T-cell (primary cell): ENCODE results near the gene ABHD3. TPM values are rescaled to one million over a fixed set of nuclear protein-coding genes. Genes with fewer than 3 reads are reported as not detected.
"Not testable (repeated sequence)": the region's sequence is repeated elsewhere in the genome, so short reads cannot be mapped to it uniquely, and the experiment has no call there.

ENCODE experiments used
- ATAC-seq, 4 experiments: fragments of 200-7000 bp in 3 of 4; fragments of 150-1000 bp in 1 of 4; cut with Tn5 transposase; replicated peaks in 1 of 4; 1 replicate in 3 of 4; 2 replicates in 1 of 4; pipeline ENCODE4 v1.10.0; 2021; ENCODE audit warnings: moderate library complexity in 3 of 4, mild to moderate bottlenecking in 2 of 4, moderate number of reproducible peaks in 1 of 4
- CTCF ChIA-PET, 2 donors: fragments of 300-600 bp; sonication (Branson Sonifier 250); formaldehyde crosslinking; loops; one replicate each; lab custom pipeline; 2022; ENCODE audit warnings: antibody characterized with exemption in 2 of 2; lab: Charles Lee
- POLR2A ChIA-PET, 2 donors: fragments of 300-600 bp; sonication (Branson Sonifier 250); formaldehyde crosslinking; loops; one replicate each; lab custom pipeline; 2022; ENCODE audit warnings: antibody characterized with exemption in 2 of 2; lab: Charles Lee
- DNase-seq, 35 experiments: peaks; one replicate each; pipeline versions ENCODE4 v3.0.0 to v3.0.0-alpha.2; 2013 to 2023
- H3K27ac ChIP-seq: one replicate; pipeline ENCODE4 v1.5.1; 2013; ENCODE audit warnings: low read length
- H3K27me3 ChIP-seq, 2 experiments: replicated peaks in 1 of 2; 1 replicate in 1 of 2; 2 replicates in 1 of 2; pipeline versions ENCODE4 v1.6.1 to v1.7.0; 2013; ENCODE audit warnings: low read length in 1 of 2, mixed read lengths in 1 of 2; ENCODE audit not compliant: control insufficient read depth in 2 of 2, insufficient read depth in 2 of 2; ENCODE audit errors: extremely low read depth in 1 of 2
- H3K36me3 ChIP-seq, 2 donors: 1 replicate in 1 of 2; 2 replicates in 1 of 2; pipeline versions ENCODE4 v1.6.1 to v1.7.0; 2013; ENCODE audit warnings: low read length in 1 of 2; ENCODE audit not compliant: control insufficient read depth in 2 of 2, insufficient read depth in 1 of 2; ENCODE audit errors: extremely low read depth in 1 of 2
- H3K4me1 ChIP-seq, 2 experiments: 1 replicate in 1 of 2; 2 replicates in 1 of 2; pipeline versions ENCODE4 v1.6.1 to v1.7.0; 2013; ENCODE audit warnings: low read length in 2 of 2, mixed read lengths in 1 of 2; ENCODE audit not compliant: insufficient read depth in 2 of 2, control insufficient read depth in 1 of 2; ENCODE audit errors: extremely low read depth in 1 of 2
- H3K4me3 ChIP-seq, 2 donors: 1 replicate in 1 of 2; 2 replicates in 1 of 2; pipeline versions ENCODE4 v1.5.1 to v1.7.0; 2013; ENCODE audit warnings: mild to moderate bottlenecking in 2 of 2, low read length in 1 of 2, moderate library complexity in 1 of 2; ENCODE audit not compliant: control insufficient read depth in 1 of 2; ENCODE audit errors: extremely low read depth in 1 of 2
- H3K9me3 ChIP-seq: 2 replicates; pipeline ENCODE4 v1.7.0; 2013
- H3K27ac Mint-ChIP-seq, 2 donors: one replicate each; pipeline ENCODE4 v1.8.0; 2020 to 2021; ENCODE audit warnings: mild to moderate bottlenecking in 2 of 2, mixed read lengths in 2 of 2
- H3K27me3 Mint-ChIP-seq, 2 donors: one replicate each; pipeline ENCODE4 v1.8.0; 2021 to 2022; ENCODE audit warnings: mixed read lengths in 2 of 2
- H3K36me3 Mint-ChIP-seq: one replicate; pipeline ENCODE4 v1.8.0; 2021; ENCODE audit warnings: mixed read lengths
- H3K4me1 Mint-ChIP-seq, 3 donors: one replicate each; pipeline ENCODE4 v1.8.0; 2020 to 2022; ENCODE audit warnings: mixed read lengths in 3 of 3, mild to moderate bottlenecking in 1 of 3
- H3K4me3 Mint-ChIP-seq, 3 donors: one replicate each; pipeline ENCODE4 v1.8.0; 2020 to 2022; ENCODE audit warnings: mild to moderate bottlenecking in 3 of 3, mixed read lengths in 3 of 3, moderate library complexity in 3 of 3
- H3K9me3 Mint-ChIP-seq, 3 donors: one replicate each; pipeline ENCODE4 v1.8.0; 2020 to 2022; ENCODE audit warnings: mixed read lengths in 3 of 3
- WGBS: methylation state at CpG from one replicate; pipeline ENCODE4 v1.1.5; 2013; ENCODE audit warnings: missing lambda C conversion rate; ENCODE audit not compliant: insufficient coverage; 5-methylcytosine and 5-hydroxymethylcytosine counted together
- total RNA-seq, 35 experiments: library from RNA in 6 of 35; stranded (reverse) in 6 of 35; fragments of 120-200 nt in 1 of 35; gene quantifications; one replicate each; pipeline versions ENCODE4 v1.2.1 to v1.2.4 and lab custom pipeline; 2013 to 2026

Gene ABHD3
- total RNA-seq, 5 donors from 2014 or later (not counting 1 experiment from before 2014, with no cell fraction given), result 33.1 to 42.4 (median 42.1) TPM

DNA sequence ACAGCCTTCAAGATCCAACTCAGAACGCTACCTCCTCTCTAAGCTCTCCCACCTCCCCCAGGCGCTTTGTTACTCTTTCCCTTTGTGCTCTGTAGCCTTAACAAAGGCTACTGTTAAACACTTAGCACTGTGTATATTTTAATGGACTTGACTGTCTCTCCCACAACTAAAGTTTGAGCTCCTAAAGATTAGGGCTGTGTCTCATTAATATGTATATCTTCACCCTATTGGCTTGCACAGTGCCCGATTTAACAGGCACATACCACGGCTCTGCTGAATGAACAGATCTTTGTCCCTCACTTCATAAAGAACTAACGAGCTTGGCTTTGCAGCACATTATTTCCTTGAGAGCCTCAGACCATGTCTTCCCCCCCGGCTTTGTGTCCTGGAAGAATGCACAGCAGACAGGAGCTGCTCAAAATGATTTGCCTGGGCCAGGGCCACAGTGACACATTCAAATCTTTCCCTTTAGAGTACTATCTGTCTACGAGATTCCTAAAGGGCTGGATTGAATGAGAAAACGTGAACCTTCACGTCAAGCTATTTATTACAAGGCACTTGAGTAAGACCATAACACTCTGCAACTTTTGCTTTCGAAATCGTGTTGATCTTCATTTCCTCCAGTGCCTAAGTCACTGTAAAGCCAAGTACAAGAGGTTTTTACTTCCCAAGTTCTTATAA is 22.1 kb downstream of the ABHD3 start:
- no peaks in the 10 kb centered on the region for H3K9me3 ChIP-seq
- WGBS, result 6% methylated on average over 3 of the region's 11 CpGs
- peak in 24 of 35 experiments; percentile 2 to 73 (median 10) for DNase-seq
- ATAC-seq, result peak; percentile 81 to 90 (median 87)
- Mint-ChIP-seq H3K9me3 (no peaks in the 10 kb centered on the region), H3K36me3 (peaks cover 6% of the 10 kb centered on the region), H3K27me3 (no peaks in the 10 kb centered on the region), H3K4me1 (peaks cover 17 to 24% (median 24%) of the 10 kb centered on the region in 3 donors), H3K4me3 (no peak overlapping the region), H3K27ac (no peak overlapping the region)
- H3K4me1 ChIP-seq, result peaks cover 0 to 12% of the 10 kb centered on the region in 2 experiments
- H3K4me3 ChIP-seq, result peak overlapping the region; percentile 33 to 50
- POLR2A ChIA-PET, result interaction anchor here (0.5 to 1.7 kb wide), 10 partner anchors 18 to 93 kb away, joined by 3 to 14 read pairs (median 5); partner anchors contain the start of genes ABHD3 (in 1 of the 2) and ESCO1 (in 1 of the 2)
- CTCF ChIA-PET, result interaction anchor here (0.6 to 1.4 kb wide), 4 partner anchors 22 to 316 kb away, joined by 4 to 16 read pairs (median 6); partner anchors contain the start of gene ESCO1 (in 1 of the 2)
- peaks cover 0 to 3% of the 10 kb centered on the region in 2 donors for H3K36me3 ChIP-seq
- no peaks in the 10 kb centered on the region for H3K27me3 ChIP-seq
- peak overlapping the region; percentile 84 for H3K27ac ChIP-seq

DNA sequence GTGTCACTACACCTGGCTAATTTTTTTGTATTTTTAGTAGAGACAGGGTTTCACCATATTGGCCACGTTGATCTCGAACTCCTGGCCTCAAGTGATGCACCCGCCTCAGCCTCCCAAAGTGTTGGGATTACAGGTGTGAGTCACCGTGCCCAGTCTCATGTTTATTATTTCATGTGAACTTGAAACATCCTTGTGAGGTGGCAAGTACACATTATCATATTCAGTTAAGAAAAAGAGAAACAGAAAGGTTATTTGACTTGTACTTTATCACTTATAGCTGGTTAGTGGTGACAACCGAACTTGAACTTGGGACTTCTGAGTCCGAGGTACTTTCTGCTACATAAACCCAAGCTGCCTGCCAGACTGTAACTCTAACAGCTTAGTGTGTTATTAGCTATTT is 24.4 kb downstream of the ABHD3 start:
- Mint-ChIP-seq H3K4me1 (peaks cover 11 to 15% (median 14%) of the 10 kb centered on the region in 3 donors), H3K9me3 (no peaks in the 10 kb centered on the region), H3K27me3 (no peaks in the 10 kb centered on the region), H3K27ac (no peak overlapping the region), H3K4me3 (no peak overlapping the region), H3K36me3 (peaks cover 6% of the 10 kb centered on the region)
- Histone ChIP-seq H3K9me3 (no peaks in the 10 kb centered on the region), H3K4me3 (no peak overlapping the region), H3K27me3 (no peaks in the 10 kb centered on the region), H3K36me3 (no peaks in the 10 kb centered on the region), H3K27ac (no peak overlapping the region), H3K4me1 (peaks cover 0 to 7% of the 10 kb centered on the region in 2 experiments)
- ChIA-PET CTCF (no interaction called here), POLR2A (interaction anchor here in 1 of 2 donors (0.5 kb wide), 1 partner anchor 53 kb away, joined by 5 read pairs; no protein-coding TSS in a partner anchor)
- DNase-seq, result no peak
- 100% methylated on average over 3 of the region's 6 CpGs for WGBS
- no peak for ATAC-seq

DNA sequence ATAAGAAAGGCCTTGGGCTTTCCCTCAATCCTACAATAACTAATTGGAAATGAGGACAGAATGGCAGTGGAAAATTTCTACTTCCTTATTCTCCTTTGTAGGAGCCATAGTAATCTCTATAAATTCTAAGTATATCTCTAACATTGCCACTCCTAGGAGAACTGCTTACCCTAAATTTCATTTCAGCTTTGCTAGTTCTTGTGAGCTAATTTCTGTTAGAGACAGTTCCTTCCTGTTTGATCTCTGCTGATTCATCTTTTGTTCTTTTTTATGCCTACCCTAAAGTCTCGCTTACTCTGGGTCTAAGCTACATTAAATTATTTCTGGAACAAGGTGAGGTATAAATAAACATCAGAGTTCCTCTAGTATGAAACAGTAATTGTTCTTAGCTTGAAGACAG is 25.7 kb downstream of the ABHD3 start:
- Mint-ChIP-seq H3K4me3 (no peak overlapping the region), H3K9me3 (no peaks in the 10 kb centered on the region), H3K4me1 (peaks cover 2 to 6% (median 4%) of the 10 kb centered on the region in 3 donors), H3K36me3 (peaks cover 3% of the 10 kb centered on the region), H3K27me3 (no peaks in the 10 kb centered on the region), H3K27ac (no peak overlapping the region)
- no peaks in the 10 kb centered on the region for H3K36me3 ChIP-seq
- POLR2A ChIA-PET, result interaction anchor here in 1 of 2 donors (1.0 kb wide), 1 partner anchor 9 kb away, joined by 4 read pairs; no protein-coding TSS in a partner anchor
- no peak overlapping the region for H3K27ac ChIP-seq
- no peak overlapping the region for H3K4me3 ChIP-seq
- CTCF ChIA-PET, result interaction anchor here in 1 of 2 donors (0.6 kb wide), 2 partner anchors 18 to 60 kb away, joined by 4 read pairs; no protein-coding TSS in a partner anchor
- H3K9me3 ChIP-seq, result no peaks in the 10 kb centered on the region
- WGBS, result no CpG with 5 or more reads among the region's 1 CpG
- H3K27me3 ChIP-seq, result no peaks in the 10 kb centered on the region
- DNase-seq (no peak), ATAC-seq (no peak)
- H3K4me1 ChIP-seq, result peaks cover 0 to 7% of the 10 kb centered on the region in 2 experiments

DNA sequence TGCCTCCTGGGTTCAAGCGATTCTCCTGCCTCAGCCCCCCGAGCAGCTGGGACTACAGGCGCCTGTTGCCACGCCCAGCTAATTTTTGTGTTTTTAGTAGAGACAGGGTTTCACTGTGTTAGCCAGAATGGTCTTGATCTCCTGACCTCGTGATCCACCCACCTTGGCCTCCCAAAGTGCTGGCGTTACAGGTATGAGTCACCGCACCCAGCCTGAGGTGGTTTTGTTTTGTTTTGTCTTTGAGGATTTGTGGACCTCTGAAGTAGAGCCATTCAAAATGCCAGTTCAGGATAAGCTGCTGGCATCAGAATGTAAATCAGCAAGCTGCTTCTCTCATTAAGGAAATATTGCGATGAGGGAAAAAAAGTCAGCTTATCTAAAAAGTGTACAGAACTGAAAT is 29.2 kb downstream of the ABHD3 start:
- H3K36me3 ChIP-seq, H3K27me3 Mint-ChIP-seq, H3K4me3 Mint-ChIP-seq, H3K9me3 Mint-ChIP-seq, H3K27ac ChIP-seq, H3K27me3 ChIP-seq, DNase-seq, H3K4me1 ChIP-seq, H3K9me3 ChIP-seq, ATAC-seq, H3K4me3 ChIP-seq, H3K4me1 Mint-ChIP-seq, CTCF ChIA-PET, H3K27ac Mint-ChIP-seq: not testable (repeated sequence)
- peaks cover 13% of the 10 kb centered on the region for H3K36me3 Mint-ChIP-seq
- WGBS, result 76% methylated on average over 7 of the region's 8 CpGs
- POLR2A ChIA-PET, result interaction anchor here in 1 of 2 donors (0.6 kb wide), 1 partner anchor 47 kb away, joined by 3 read pairs; no protein-coding TSS in a partner anchor

DNA sequence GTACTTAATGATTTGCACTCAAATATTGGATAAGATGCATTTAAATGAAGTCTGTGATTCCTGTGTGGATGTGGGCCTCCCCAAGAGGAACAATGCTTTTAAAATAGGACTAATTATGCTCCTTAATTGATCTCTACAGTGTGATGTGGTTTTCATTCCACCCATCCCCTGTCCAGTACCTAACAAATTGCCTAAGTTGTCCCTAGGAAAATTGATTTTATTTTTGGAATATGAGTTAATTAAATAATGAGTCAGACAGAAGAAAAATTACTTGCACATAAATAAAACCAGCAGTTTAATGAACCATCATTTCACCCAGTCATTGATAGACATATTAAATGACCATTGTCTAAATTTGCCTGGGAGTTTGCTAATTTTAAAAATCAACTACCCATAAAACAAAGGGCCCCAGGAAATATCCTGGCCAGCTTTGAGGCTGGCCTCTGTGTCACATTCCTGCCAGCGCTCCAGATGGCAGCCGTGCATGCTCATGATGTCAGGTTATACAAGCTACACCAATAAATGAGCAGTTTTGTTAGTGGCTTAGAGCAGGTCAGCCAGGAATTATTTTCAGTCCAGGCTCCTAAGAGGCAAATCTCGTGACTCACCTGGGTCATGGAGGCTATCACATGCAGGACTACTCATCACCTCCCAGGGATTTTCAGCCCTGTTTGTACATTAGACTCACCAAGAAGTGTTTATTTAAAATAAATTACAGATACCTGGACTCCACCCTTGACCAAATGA is 31.9 kb downstream of the ABHD3 start:
- 100% methylated on average over 2 of the region's 3 CpGs for WGBS
- no peak for ATAC-seq
- CTCF ChIA-PET, result interaction anchor here in 1 of 2 donors (0.6 kb wide), 1 partner anchor 61 kb away, joined by 3 read pairs; the partner anchor contains the start of gene SNRPD1
- no peaks in the 10 kb centered on the region for H3K9me3 ChIP-seq
- H3K27me3 ChIP-seq, result no peaks in the 10 kb centered on the region
- POLR2A ChIA-PET, result no interaction called here
- no peak for DNase-seq
- Mint-ChIP-seq H3K4me1 (peaks cover 0 to 2% (median 0%) of the 10 kb centered on the region in 3 donors), H3K27me3 (no peaks in the 10 kb centered on the region), H3K9me3 (no peaks in the 10 kb centered on the region), H3K36me3 (peaks cover 21% of the 10 kb centered on the region), H3K4me3 (no peak overlapping the region), H3K27ac (no peak overlapping the region)
- H3K27ac ChIP-seq, result no peak overlapping the region
- H3K36me3 ChIP-seq, result peaks cover 4 to 7% of the 10 kb centered on the region in 2 donors
- no peak overlapping the region for H3K4me3 ChIP-seq
- H3K4me1 ChIP-seq, result no peaks in the 10 kb centered on the region

DNA sequence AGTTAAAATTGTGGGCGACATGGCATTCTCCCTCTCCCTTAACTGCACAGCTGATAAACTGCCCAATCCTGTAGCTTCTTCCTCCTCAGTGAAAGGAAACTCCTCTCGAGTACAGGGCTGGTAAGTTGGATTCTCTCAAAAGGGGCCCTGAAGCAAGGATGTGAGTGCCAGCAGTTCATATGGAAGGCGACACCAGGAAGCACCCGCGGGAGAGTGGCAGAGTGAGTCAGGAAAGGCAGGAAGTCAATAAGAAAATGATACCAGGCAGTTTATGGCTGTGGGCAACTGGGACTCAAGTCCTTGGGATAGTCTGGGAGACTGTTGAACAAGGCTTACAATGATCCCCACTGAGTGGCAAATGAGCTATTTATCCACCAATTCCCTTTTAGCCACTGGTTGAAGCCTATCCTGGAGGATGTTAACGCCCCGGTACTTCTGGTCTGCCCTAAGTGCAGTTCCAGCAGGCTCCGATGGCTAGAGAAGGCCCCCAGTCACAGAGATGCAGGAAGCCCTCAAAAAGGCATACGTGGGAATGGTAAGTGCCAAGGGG is 34.8 kb downstream of the ABHD3 start:
- Histone ChIP-seq H3K4me1 (no peaks in the 10 kb centered on the region), H3K9me3 (no peaks in the 10 kb centered on the region), H3K36me3 (peaks cover 6 to 7% of the 10 kb centered on the region in 2 donors), H3K27ac (no peak overlapping the region), H3K27me3 (no peaks in the 10 kb centered on the region), H3K4me3 (no peak overlapping the region)
- Mint-ChIP-seq H3K27me3 (no peaks in the 10 kb centered on the region), H3K9me3 (no peaks in the 10 kb centered on the region), H3K27ac (no peak overlapping the region), H3K4me1 (no peaks in the 10 kb centered on the region), H3K36me3 (peaks cover 24% of the 10 kb centered on the region), H3K4me3 (no peak overlapping the region)
- no peak for ATAC-seq
- ChIA-PET POLR2A (interaction anchor here in 1 of 2 donors (0.6 kb wide), 1 partner anchor 49 kb away, joined by 4 read pairs; no protein-coding TSS in a partner anchor), CTCF (no interaction called here)
- 87% methylated on average over 3 of the region's 9 CpGs for WGBS
- no peak for DNase-seq
